Activated CD4-positive, alpha-beta T cell treated with anti-CD3 and anti-CD28 coated beads, Interleukin-2, amount 50 U/mL, for 1 hour (primary cell): ENCODE data around the gene BEST3.
"Not testable (repeated sequence)": the region's sequence is repeated elsewhere in the genome, so short reads cannot be mapped to it uniquely, and the experiment has no call there.

Experiments
- DNase-seq: peaks from one replicate; pipeline ENCODE4 v3.0.0-alpha.2; 2020

The BEST3 gene

GRCh38 chr12:69687390-69687789, 11.7 kb downstream of the BEST3 start:
- no peak for DNase-seq

- no peak for DNase-seq
Observed at GRCh38 chr12:69686731-69687130, 12.4 kb downstream of the BEST3 start.

GRCh38 chr12:69685810-69686209, 13.3 kb downstream of the BEST3 start:
- DNase-seq, result no peak

GRCh38 chr12:69684466-69684865, 14.6 kb downstream of the BEST3 start:
- DNase-seq, result no peak

GRCh38 chr12:69682110-69682755, 16.9 kb downstream of the BEST3 start:
- no peak for DNase-seq

GRCh38 chr12:69679119-69679518, 20.0 kb downstream of the BEST3 start:
- no peak for DNase-seq

GRCh38 chr12:69676257-69677012, 22.7 kb downstream of the BEST3 start:
- no peak for DNase-seq

- no peak for DNase-seq
Observed at GRCh38 chr12:69672195-69672594, 26.9 kb downstream of the BEST3 start.

- DNase-seq, result no peak
Observed at GRCh38 chr12:69671597-69671996, 27.5 kb downstream of the BEST3 start.

GRCh38 chr12:69666798-69667197, 32.3 kb downstream of the BEST3 start:
- no peak for DNase-seq

GRCh38 chr12:69664930-69665377, 34.1 kb downstream of the BEST3 start:
- DNase-seq, result not testable (repeated sequence)

GRCh38 chr12:69663726-69664125, 35.4 kb downstream of the BEST3 start:
- DNase-seq, result no peak

GRCh38 chr12:69662764-69663163, 36.3 kb downstream of the BEST3 start:
- no peak for DNase-seq

- no peak for DNase-seq
Observed at GRCh38 chr12:69661386-69661785, 37.7 kb downstream of the BEST3 start.

- DNase-seq, result no peak
Observed at GRCh38 chr12:69660164-69660863, 38.8 kb downstream of the BEST3 start.

GRCh38 chr12:69658203-69658602, 40.9 kb downstream of the BEST3 start:
- DNase-seq, result no peak

- no peak for DNase-seq
Observed at GRCh38 chr12:69657376-69658137, 41.5 kb downstream of the BEST3 start.

GRCh38 chr12:69655616-69656340, 43.3 kb downstream of the BEST3 start:
- DNase-seq, result no peak

GRCh38 chr12:69653703-69654102, 45.4 kb downstream of the BEST3 start:
- no peak for DNase-seq

GRCh38 chr12:69651922-69652321, 47.2 kb downstream of the BEST3 start:
- no peak for DNase-seq

GRCh38 chr12:69649529-69649928, 49.6 kb downstream of the BEST3 start:
- no peak for DNase-seq

- no peak for DNase-seq
Observed at GRCh38 chr12:69648476-69648875, 50.6 kb downstream of the BEST3 start.
